A549 (cell line): ENCODE results near the gene DRAXIN. TPM values are rescaled to one million over a fixed set of nuclear protein-coding genes. Genes with fewer than 3 reads are reported as not detected.
A peak's percentile ranks its signal among the peaks of the same experiment; 100 is the strongest.

ENCODE experiments used
- ATAC-seq, 2 experiments: fragments of 200-7000 bp in 1 of 2; fragments of >200 bp in 1 of 2; cut with Nextera tagmentation in 1 of 2; cut with Tn5 transposase in 1 of 2; 3 replicates each; pipeline versions ENCODE4 v1.8.0 to v1.9.1; 2018 to 2020; ENCODE audit warnings: mild to moderate bottlenecking in 1 of 2, moderate library complexity in 1 of 2
- CTCF ChIA-PET: fragments of 300-600 bp; sonication (Branson Sonifier 250); formaldehyde crosslinking; extraction: SDS; loops from one replicate; lab custom pipeline; 2021; ENCODE audit warnings: antibody characterized with exemption, inconsistent platforms; lab: Yijun Ruan, JAX
- POLR2A ChIA-PET: fragments of 350-600 bp; formaldehyde crosslinking; extraction: SDS; loops from one replicate; lab custom pipeline; 2021; ENCODE audit warnings: antibody characterized with exemption, inconsistent platforms; lab: Yijun Ruan, JAX
- DNase-seq, 2 experiments: peaks; one replicate each; pipeline versions ENCODE4 v3.0.0 to v3.0.0-alpha.2; 2011 to 2016; ENCODE audit warnings: low read depth in 1 of 2, low spot score in 1 of 2
- FAIRE-seq: peaks from 2 replicates; lab custom pipeline; 2011; peaks lifted over from hg19 to GRCh38; lab: Jason Lieb, UNC
- H3K27ac ChIP-seq, 2 experiments: fragments of >200 bp; sonication (Bioruptor Twin); formaldehyde crosslinking; 3 replicates each; pipeline ENCODE4 v1.5.1; 2016 to 2017
- H3K4me1 ChIP-seq: fragments of >200 bp; sonication (Bioruptor Twin); formaldehyde crosslinking; 3 replicates; pipeline ENCODE4 v1.6.1; 2016
- H3K4me2 ChIP-seq: fragments of >200 bp; sonication (Bioruptor Twin); formaldehyde crosslinking; 3 replicates; pipeline ENCODE4 v1.6.1; 2016
- H3K4me3 ChIP-seq: fragments of >200 bp; sonication (Bioruptor Twin); formaldehyde crosslinking; 3 replicates; pipeline ENCODE4 v1.5.1; 2016
- H3K9me3 ChIP-seq: fragments of >200 bp; sonication (Bioruptor Twin); formaldehyde crosslinking; 3 replicates; pipeline ENCODE4 v1.6.1; 2016
- CBX2 ChIP-seq: fragments of 200-600 bp; sonication (generic); IDR thresholded peaks from 2 replicates; pipeline ENCODE4 v1.6.1; 2016; ENCODE audit warnings: low read depth, mild to moderate bottlenecking, borderline replicate concordance
- CEBPB ChIP-seq, 2 experiments: fragments of >200 bp in 1 of 2; sonication (Bioruptor Twin) in 1 of 2; formaldehyde crosslinking in 1 of 2; IDR thresholded peaks; 2 replicates each; pipeline ENCODE4 v1.6.1; 2012 to 2016
- EHF ChIP-seq: fragments of 250-450 bp; sonication (Bioruptor Pico); IDR thresholded peaks from 2 replicates; pipeline ENCODE4 v1.5.0; 2020; ENCODE audit warnings: mild to moderate bottlenecking
- FOSB ChIP-seq: fragments of 250-450 bp; sonication (Bioruptor Pico); IDR thresholded peaks from 2 replicates; pipeline ENCODE4 v1.5.0; 2020; ENCODE audit warnings: mild to moderate bottlenecking, moderate library complexity
- FOSL2 ChIP-seq, 2 experiments: fragments of 450-650 bp in 1 of 2; fragments of >200 bp in 1 of 2; sonication (Bioruptor Twin) in 1 of 2; formaldehyde crosslinking; IDR thresholded peaks; 2 replicates each; pipeline versions ENCODE4 v1.5.0 to v1.6.1; 2016 to 2020; ENCODE audit warnings: mild to moderate bottlenecking in 1 of 2, moderate library complexity in 1 of 2
- GATA3 ChIP-seq: IDR thresholded peaks from 2 replicates; pipeline ENCODE4 v1.6.1; 2012; ENCODE audit warnings: borderline replicate concordance
- HOXB5 ChIP-seq: fragments of 250-450 bp; sonication (Bioruptor Pico); IDR thresholded peaks from 2 replicates; pipeline ENCODE4 v1.5.0; 2020; ENCODE audit warnings: mild to moderate bottlenecking, moderate library complexity
- JUNB ChIP-seq: fragments of >200 bp; sonication (Bioruptor Twin); formaldehyde crosslinking; IDR thresholded peaks from 2 replicates; pipeline ENCODE4 v1.6.1; 2016
- KDM5A ChIP-seq: fragments of 200-600 bp; sonication (generic); IDR thresholded peaks from 2 replicates; pipeline ENCODE4 v1.6.1; 2016; ENCODE audit warnings: antibody characterized with exemption, mild to moderate bottlenecking
- NFE2L2 ChIP-seq: fragments of 150-350 bp; conservative IDR thresholded peaks from 2 replicates; pipeline ENCODE4 v1.6.1; 2014; ENCODE audit warnings: low read length
- POLR2A ChIP-seq: IDR thresholded peaks from 2 replicates; pipeline ENCODE4 v1.6.1; 2012; ENCODE audit warnings: mild to moderate bottlenecking, low read length
- POLR2AphosphoS2 ChIP-seq: conservative IDR thresholded peaks from 2 replicates; pipeline ENCODE4 v1.6.1; 2012; ENCODE audit warnings: low read length, improper control_type of control experiment, inconsistent platforms
- RFX5 ChIP-seq: fragments of 450-650 bp; IDR thresholded peaks from 2 replicates; pipeline ENCODE4 v1.7.1; 2014; ENCODE audit warnings: antibody characterized with exemption, mild to moderate bottlenecking, moderate library complexity
- SREBF2 ChIP-seq: fragments of 450-650 bp; IDR thresholded peaks from 2 replicates; pipeline ENCODE4 v1.6.1; 2014; ENCODE audit warnings: mild to moderate bottlenecking, moderate library complexity
- ZFP36 ChIP-seq: fragments of 450-650 bp; IDR thresholded peaks from 2 replicates; pipeline ENCODE4 v1.6.1; 2014; ENCODE audit warnings: borderline replicate concordance; ENCODE audit not compliant: partially characterized antibody
- ZSCAN20 ChIP-seq: fragments of 250-450 bp; sonication (Bioruptor Pico); IDR thresholded peaks from 2 replicates; pipeline ENCODE4 v1.8.0; 2022; ENCODE audit warnings: mild to moderate bottlenecking, moderate library complexity
- WGBS: methylation state at CpG from one replicate; pipeline ENCODE4 v1.1.6; 2017; ENCODE audit errors: missing lambda C conversion rate; 5-methylcytosine and 5-hydroxymethylcytosine counted together
- polyA plus RNA-seq, 4 experiments: library from polyadenylated mRNA; depleted of rRNA in 3 of 4; stranded (reverse); fragments of >200 nt; fragmentation: RNase III in 1 of 4; extraction: RNeasy Plus Mini Kit Qiagen cat#74134 plus additional on column Dnase treatment in 1 of 4; gene quantifications; 2 replicates in 3 of 4; 3 replicates in 1 of 4; pipeline ENCODE4 v1.2.3, GENCODE V29; 2011 to 2017
- TF ChIP-seq, protein P1 (sequence below): fragments of 250-450 bp; sonication (Bioruptor Pico); IDR thresholded peaks from 2 replicates; pipeline ENCODE4 v1.5.0; 2020; ENCODE audit warnings: low read depth, mild to moderate bottlenecking, moderate library complexity
- TF ChIP-seq, protein P2 (sequence below): fragments of 150-350 bp; IDR thresholded peaks from 2 replicates; pipeline ENCODE4 v1.6.1; 2014; ENCODE audit warnings: low read depth, mild to moderate bottlenecking, low read length
- TF ChIP-seq, protein P3 (sequence below): IDR thresholded peaks from 2 replicates; pipeline ENCODE4 v1.6.1; 2012
- TF ChIP-seq, protein P4 (sequence below): fragments of >200 bp; sonication (Bioruptor Twin); formaldehyde crosslinking; IDR thresholded peaks from 3 replicates; pipeline ENCODE4 v1.6.1; 2016
- TF ChIP-seq, protein P5 (sequence below): fragments of >200 bp; sonication (Bioruptor Twin); formaldehyde crosslinking; IDR thresholded peaks from 3 replicates; pipeline ENCODE4 v1.5.1; 2016
- TF ChIP-seq, protein P6 (sequence below): IDR thresholded peaks from 2 replicates; pipeline ENCODE4 v1.6.1; 2012

The DRAXIN gene
- polyA plus RNA-seq, 2 of the 4 experiments (the other 2 are of a cell fraction) = 0.03 TPM; not detected in 1

DNA sequence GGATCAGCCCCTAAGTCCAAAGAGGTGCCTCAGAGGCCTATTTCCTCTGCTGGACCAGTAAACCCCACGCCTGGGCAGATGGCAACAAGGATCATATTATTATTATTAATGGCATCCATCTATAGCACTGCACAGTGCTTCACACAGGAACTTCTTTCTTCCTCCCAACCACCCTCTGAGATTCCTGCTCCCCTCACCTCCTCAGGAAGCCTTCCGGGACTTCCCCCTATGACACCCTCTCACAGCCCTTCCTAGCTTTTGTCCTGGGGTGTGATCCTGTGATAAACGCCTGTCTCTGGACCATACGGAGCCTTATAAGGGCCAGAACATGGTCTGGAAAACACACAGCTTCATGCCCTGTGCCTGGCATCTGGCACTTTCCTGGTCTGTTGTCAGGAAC, 40.5 kb upstream of the DRAXIN start:
- H3K9me3 ChIP-seq = no peaks in the 10 kb centered on the region
- TF ChIP-seq EHF (CRISPR knock-in tag) (no peak), FOSL2 (IDR thresholded peaks at IDR 0.05) (no peak), FOSL2 (CRISPR knock-in tag; IDR thresholded peaks at IDR 0.05) (no peak), JUNB (no peak), CBX2 (no peak), NFE2L2 (no peak), RFX5 (no peak), POLR2A (no peak), SREBF2 (no peak), CEBPB (IDR thresholded peaks at IDR 0.05) (no peak)
- FAIRE-seq (no peak), ATAC-seq (no peak), DNase-seq (no peak)
- 83% methylated on average over 4 of the region's 4 CpGs for WGBS
- peak overlapping the region; percentile 56 to 81; a peak in 5 of 6 replicates for H3K27ac ChIP-seq
- H3K4me3 ChIP-seq = no peak overlapping the region; the same call in 2 of the 3 replicates
- peak overlapping the region; percentile 83 for H3K4me2 ChIP-seq
- CTCF ChIA-PET = interaction anchor here (0.7 to 11.1 kb wide), 26 partner anchors 8 to 614 kb away, joined by 3 to 124 read pairs (median 4); partner anchors contain the start of genes AGTRAP and FBXO6
- H3K4me1 ChIP-seq = peaks cover 21% of the 10 kb centered on the region
- POLR2A ChIA-PET = no interaction called here

DNA sequence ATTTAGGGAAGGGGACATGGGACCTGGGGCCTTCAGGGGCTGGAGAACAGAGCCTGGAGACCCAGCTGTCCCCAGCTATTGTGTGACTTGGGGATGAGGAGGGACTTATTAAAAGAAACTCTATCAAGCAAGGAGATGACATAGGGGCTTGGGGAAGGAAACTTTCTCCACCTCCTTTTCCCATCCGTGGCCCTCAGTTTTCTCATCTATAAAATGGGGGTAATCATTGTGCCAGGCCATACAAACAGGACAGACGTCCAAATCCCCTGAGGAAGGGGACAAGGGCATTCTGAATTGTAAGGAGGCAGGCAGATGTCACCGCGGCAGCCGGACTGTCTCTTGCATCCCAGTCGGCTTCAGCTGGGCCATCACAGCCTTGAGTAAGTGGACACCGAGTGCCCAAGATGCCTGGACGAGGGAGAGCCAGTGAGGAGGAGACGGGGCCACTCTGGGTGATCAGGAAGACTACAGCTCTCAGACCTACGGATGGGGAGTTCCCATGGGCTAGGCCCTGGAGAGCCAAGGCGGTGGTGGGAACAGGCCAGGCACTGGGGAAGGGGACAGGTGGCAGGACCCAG, 39.2 kb upstream of the DRAXIN start:
- FAIRE-seq = no peak
- ATAC-seq = no peak
- no peaks in the 10 kb centered on the region for H3K9me3 ChIP-seq
- TF ChIP-seq RFX5 (no peak), POLR2AphosphoS2 (no peak), ZFP36 (no peak), KDM5A (no peak), HOXB5 (no peak), GATA3 (no peak), ZSCAN20 (CRISPR knock-in tag) (no peak), EHF (CRISPR knock-in tag) (no peak), FOSB (CRISPR knock-in tag) (no peak), CBX2 (no peak)
- TF ChIP-seq, protein P1, sequence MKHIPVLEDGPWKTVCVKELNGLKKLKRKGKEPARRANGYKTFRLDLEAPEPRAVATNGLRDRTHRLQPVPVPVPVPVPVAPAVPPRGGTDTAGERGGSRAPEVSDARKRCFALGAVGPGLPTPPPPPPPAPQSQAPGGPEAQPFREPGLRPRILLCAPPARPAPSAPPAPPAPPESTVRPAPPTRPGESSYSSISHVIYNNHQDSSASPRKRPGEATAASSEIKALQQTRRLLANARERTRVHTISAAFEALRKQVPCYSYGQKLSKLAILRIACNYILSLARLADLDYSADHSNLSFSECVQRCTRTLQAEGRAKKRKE (CRISPR knock-in tag) = no peak
- TF ChIP-seq, protein P2, sequence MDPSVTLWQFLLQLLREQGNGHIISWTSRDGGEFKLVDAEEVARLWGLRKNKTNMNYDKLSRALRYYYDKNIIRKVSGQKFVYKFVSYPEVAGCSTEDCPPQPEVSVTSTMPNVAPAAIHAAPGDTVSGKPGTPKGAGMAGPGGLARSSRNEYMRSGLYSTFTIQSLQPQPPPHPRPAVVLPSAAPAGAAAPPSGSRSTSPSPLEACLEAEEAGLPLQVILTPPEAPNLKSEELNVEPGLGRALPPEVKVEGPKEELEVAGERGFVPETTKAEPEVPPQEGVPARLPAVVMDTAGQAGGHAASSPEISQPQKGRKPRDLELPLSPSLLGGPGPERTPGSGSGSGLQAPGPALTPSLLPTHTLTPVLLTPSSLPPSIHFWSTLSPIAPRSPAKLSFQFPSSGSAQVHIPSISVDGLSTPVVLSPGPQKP = no peak
- TF ChIP-seq, protein P3, sequence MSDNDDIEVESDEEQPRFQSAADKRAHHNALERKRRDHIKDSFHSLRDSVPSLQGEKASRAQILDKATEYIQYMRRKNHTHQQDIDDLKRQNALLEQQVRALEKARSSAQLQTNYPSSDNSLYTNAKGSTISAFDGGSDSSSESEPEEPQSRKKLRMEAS = no peak
- TF ChIP-seq, protein P4, sequence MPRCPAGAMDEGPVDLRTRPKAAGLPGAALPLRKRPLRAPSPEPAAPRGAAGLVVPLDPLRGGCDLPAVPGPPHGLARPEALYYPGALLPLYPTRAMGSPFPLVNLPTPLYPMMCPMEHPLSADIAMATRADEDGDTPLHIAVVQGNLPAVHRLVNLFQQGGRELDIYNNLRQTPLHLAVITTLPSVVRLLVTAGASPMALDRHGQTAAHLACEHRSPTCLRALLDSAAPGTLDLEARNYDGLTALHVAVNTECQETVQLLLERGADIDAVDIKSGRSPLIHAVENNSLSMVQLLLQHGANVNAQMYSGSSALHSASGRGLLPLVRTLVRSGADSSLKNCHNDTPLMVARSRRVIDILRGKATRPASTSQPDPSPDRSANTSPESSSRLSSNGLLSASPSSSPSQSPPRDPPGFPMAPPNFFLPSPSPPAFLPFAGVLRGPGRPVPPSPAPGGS = no peak
- TF ChIP-seq, protein P5, sequence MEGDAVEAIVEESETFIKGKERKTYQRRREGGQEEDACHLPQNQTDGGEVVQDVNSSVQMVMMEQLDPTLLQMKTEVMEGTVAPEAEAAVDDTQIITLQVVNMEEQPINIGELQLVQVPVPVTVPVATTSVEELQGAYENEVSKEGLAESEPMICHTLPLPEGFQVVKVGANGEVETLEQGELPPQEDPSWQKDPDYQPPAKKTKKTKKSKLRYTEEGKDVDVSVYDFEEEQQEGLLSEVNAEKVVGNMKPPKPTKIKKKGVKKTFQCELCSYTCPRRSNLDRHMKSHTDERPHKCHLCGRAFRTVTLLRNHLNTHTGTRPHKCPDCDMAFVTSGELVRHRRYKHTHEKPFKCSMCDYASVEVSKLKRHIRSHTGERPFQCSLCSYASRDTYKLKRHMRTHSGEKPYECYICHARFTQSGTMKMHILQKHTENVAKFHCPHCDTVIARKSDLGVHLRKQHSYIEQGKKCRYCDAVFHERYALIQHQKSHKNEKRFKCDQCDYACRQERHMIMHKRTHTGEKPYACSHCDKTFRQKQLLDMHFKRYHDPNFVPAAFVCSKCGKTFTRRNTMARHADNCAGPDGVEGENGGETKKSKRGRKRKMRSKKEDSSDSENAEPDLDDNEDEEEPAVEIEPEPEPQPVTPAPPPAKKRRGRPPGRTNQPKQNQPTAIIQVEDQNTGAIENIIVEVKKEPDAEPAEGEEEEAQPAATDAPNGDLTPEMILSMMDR = no peak
- TF ChIP-seq, protein P6, sequence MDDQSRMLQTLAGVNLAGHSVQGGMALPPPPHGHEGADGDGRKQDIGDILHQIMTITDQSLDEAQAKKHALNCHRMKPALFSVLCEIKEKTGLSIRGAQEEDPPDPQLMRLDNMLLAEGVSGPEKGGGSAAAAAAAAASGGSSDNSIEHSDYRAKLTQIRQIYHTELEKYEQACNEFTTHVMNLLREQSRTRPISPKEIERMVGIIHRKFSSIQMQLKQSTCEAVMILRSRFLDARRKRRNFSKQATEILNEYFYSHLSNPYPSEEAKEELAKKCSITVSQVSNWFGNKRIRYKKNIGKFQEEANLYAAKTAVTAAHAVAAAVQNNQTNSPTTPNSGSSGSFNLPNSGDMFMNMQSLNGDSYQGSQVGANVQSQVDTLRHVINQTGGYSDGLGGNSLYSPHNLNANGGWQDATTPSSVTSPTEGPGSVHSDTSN = no peak
- peaks cover 21% of the 10 kb centered on the region for H3K4me1 ChIP-seq
- POLR2A ChIA-PET = no interaction called here
- no peak overlapping the region for H3K27ac ChIP-seq
- no peak for DNase-seq
- WGBS = 83% methylated on average over 8 of the region's 11 CpGs
- no peak overlapping the region for H3K4me3 ChIP-seq
- H3K4me2 ChIP-seq = no peak overlapping the region
- CTCF ChIA-PET = interaction anchor here (0.7 to 7.9 kb wide), 6 partner anchors 10 to 615 kb away, joined by 3 to 107 read pairs (median 6); no protein-coding TSS in a partner anchor
